HG02884 (cell line): ENCODE results near the gene MRPL27.
"Not testable (repeated sequence)": the region's sequence is repeated elsewhere in the genome, so short reads cannot be mapped to it uniquely, and the experiment has no call there.

Source experiments
- ATAC-seq: cut with Tn5 transposase; IDR thresholded peaks from one replicate; pipeline ENCODE4 v1.9.1; 2021; ENCODE audit warnings: mild to moderate bottlenecking, moderate library complexity; ENCODE audit not compliant: unreplicated experiment

MRPL27 gene

GRCh38 chr17:50347117-50347893 lies 25.7 kb downstream of the MRPL27 start:
- no peak for ATAC-seq

GRCh38 chr17:50346313-50347116 lies 26.5 kb downstream of the MRPL27 start:
- ATAC-seq, result peak; percentile 29

- peak; percentile 79 for ATAC-seq
Observed at GRCh38 chr17:50345432-50346312, 27.3 kb downstream of the MRPL27 start, which contains the start of gene XYLT2. XYLT2 (plus strand) TSS chr17:50346126; CDS start chr17:50346141, 15 bp downstream.

- no peak for ATAC-seq
Observed at GRCh38 chr17:50344731-50345365, 28.1 kb downstream of the MRPL27 start.

GRCh38 chr17:50339381-50339780 lies 33.6 kb downstream of the MRPL27 start:
- no peak for ATAC-seq

GRCh38 chr17:50338645-50339044 lies 34.3 kb downstream of the MRPL27 start:
- no peak for ATAC-seq

- no peak for ATAC-seq
Observed at GRCh38 chr17:50337956-50338355, 35.0 kb downstream of the MRPL27 start.

GRCh38 chr17:50333291-50334057 lies 39.5 kb downstream of the MRPL27 start:
- not testable (repeated sequence) for ATAC-seq

- ATAC-seq, result no peak
Observed at GRCh38 chr17:50332196-50332595, 40.8 kb downstream of the MRPL27 start.

GRCh38 chr17:50331085-50331791 lies 41.7 kb downstream of the MRPL27 start:
- ATAC-seq, result no peak

- no peak for ATAC-seq
Observed at GRCh38 chr17:50330151-50330775, 42.7 kb downstream of the MRPL27 start.

- no peak for ATAC-seq
Observed at GRCh38 chr17:50329716-50330115, 43.3 kb downstream of the MRPL27 start.

- no peak for ATAC-seq
Observed at GRCh38 chr17:50328363-50329325, 44.3 kb downstream of the MRPL27 start.

- ATAC-seq, result no peak
Observed at GRCh38 chr17:50326831-50327364, 46.1 kb downstream of the MRPL27 start.

GRCh38 chr17:50325906-50326305 lies 47.1 kb downstream of the MRPL27 start:
- no peak for ATAC-seq

GRCh38 chr17:50323060-50323459 lies 49.9 kb downstream of the MRPL27 start:
- ATAC-seq, result no peak

- ATAC-seq, result no peak
Observed at GRCh38 chr17:50322271-50322670, 50.7 kb downstream of the MRPL27 start.
